H9 (cell line): ENCODE measurements around the gene HTR7. TPM values are rescaled to one million over a fixed set of nuclear protein-coding genes. Genes with fewer than 3 reads are reported as not detected.

Experiments
- DNase-seq: peaks from one replicate; pipeline ENCODE4 v3.0.0-alpha.2; 2017
- H2AFZ ChIP-seq: one replicate; pipeline ENCODE4 v1.6.1; 2013; ENCODE audit warnings: mild to moderate bottlenecking, low read length, control low read depth, moderate library complexity
- H2AK5ac ChIP-seq: 2 replicates; pipeline ENCODE4 v1.6.1; 2013; ENCODE audit warnings: low read length, control low read depth, mixed read lengths; ENCODE audit not compliant: insufficient read length
- H2BK120ac ChIP-seq: one replicate; pipeline ENCODE4 v1.6.1; 2013; ENCODE audit warnings: low read depth, mild to moderate bottlenecking, low read length, control low read depth, inconsistent platforms; ENCODE audit not compliant: poor library complexity, severe bottlenecking
- H2BK12ac ChIP-seq: 2 replicates; pipeline ENCODE4 v1.6.1; 2013; ENCODE audit warnings: low read length, control low read depth, mixed read lengths, low read depth; ENCODE audit not compliant: insufficient read length
- H2BK15ac ChIP-seq: 2 replicates; pipeline ENCODE4 v1.6.1; 2013; ENCODE audit warnings: low read depth, low read length, control low read depth
- H2BK20ac ChIP-seq: one replicate; pipeline ENCODE4 v1.6.1; 2013; ENCODE audit warnings: low read depth, mild to moderate bottlenecking, low read length, control low read depth, inconsistent platforms; ENCODE audit not compliant: poor library complexity, severe bottlenecking
- H2BK5ac ChIP-seq: 2 replicates; pipeline ENCODE4 v1.6.1; 2013; ENCODE audit warnings: low read length, control low read depth, mixed read lengths; ENCODE audit not compliant: insufficient read length
- H3K14ac ChIP-seq: 2 replicates; pipeline ENCODE4 v1.6.1; 2013; ENCODE audit warnings: low read length, control low read depth; ENCODE audit not compliant: insufficient read depth
- H3K18ac ChIP-seq: 2 replicates; pipeline ENCODE4 v1.6.1; 2013; ENCODE audit warnings: low read depth, mild to moderate bottlenecking, mixed read lengths, low read length, control low read depth; ENCODE audit not compliant: insufficient read length
- H3K23ac ChIP-seq: 2 replicates; pipeline ENCODE4 v1.6.1; 2013; ENCODE audit warnings: low read length, control low read depth, mixed read lengths, low read depth; ENCODE audit not compliant: insufficient read length
- H3K23me2 ChIP-seq: 2 replicates; pipeline ENCODE4 v1.6.1; 2013; ENCODE audit warnings: low read depth, mild to moderate bottlenecking, mixed read lengths, low read length, control low read depth; ENCODE audit not compliant: insufficient read length, poor library complexity, severe bottlenecking
- H3K27ac ChIP-seq: 2 replicates; pipeline ENCODE4 v1.5.1; 2013; ENCODE audit warnings: low read length, control low read depth, mixed read lengths, low read depth; ENCODE audit not compliant: insufficient read length
- H3K27me3 ChIP-seq: 2 replicates; pipeline ENCODE4 v1.6.1; 2013; ENCODE audit warnings: low read length, control low read depth, inconsistent platforms; ENCODE audit not compliant: insufficient read depth
- H3K4ac ChIP-seq: 2 replicates; pipeline ENCODE4 v1.6.1; 2013; ENCODE audit warnings: low read depth, mild to moderate bottlenecking, control low read depth, inconsistent platforms, low read length, moderate library complexity
- H3K4me1 ChIP-seq: 2 replicates; pipeline ENCODE4 v1.6.1; 2013; ENCODE audit warnings: low read length, control low read depth, inconsistent platforms; ENCODE audit not compliant: insufficient read depth
- H3K4me2 ChIP-seq: 2 replicates; pipeline ENCODE4 v1.6.1; 2013; ENCODE audit warnings: low read length, control low read depth, mixed read lengths; ENCODE audit not compliant: insufficient read length, insufficient read depth
- H3K56ac ChIP-seq: 2 replicates; pipeline ENCODE4 v1.6.1; 2013; ENCODE audit warnings: low read depth, mild to moderate bottlenecking, mixed read lengths, low read length, control low read depth; ENCODE audit not compliant: insufficient read length
- H3K79me1 ChIP-seq: 2 replicates; pipeline ENCODE4 v1.6.1; 2013; ENCODE audit warnings: low read depth, mild to moderate bottlenecking, moderate library complexity, low read length, control low read depth, inconsistent platforms; ENCODE audit not compliant: insufficient read depth, poor library complexity, severe bottlenecking
- H3K79me2 ChIP-seq: 2 replicates; pipeline ENCODE4 v1.6.1; 2013; ENCODE audit warnings: low read length, control low read depth, inconsistent platforms; ENCODE audit not compliant: insufficient read depth
- H3K9ac ChIP-seq: 2 replicates; pipeline ENCODE4 v1.6.1; 2013; ENCODE audit warnings: low read length, control low read depth, mixed read lengths; ENCODE audit not compliant: insufficient read length; ENCODE audit errors: extremely low read depth
- H3K9me3 ChIP-seq: one replicate; pipeline ENCODE4 v1.6.1; 2013; ENCODE audit warnings: low read depth, low read length, inconsistent platforms; ENCODE audit not compliant: control insufficient read depth
- H3T11ph ChIP-seq: one replicate; pipeline ENCODE4 v1.6.1; 2013; ENCODE audit warnings: mild to moderate bottlenecking, low read length, control low read depth, inconsistent platforms
- H4K20me1 ChIP-seq: one replicate; pipeline ENCODE4 v1.6.1; 2013; ENCODE audit not compliant: control insufficient read depth, insufficient read length, insufficient read depth
- H4K5ac ChIP-seq: 2 replicates; pipeline ENCODE4 v1.6.1; 2013; ENCODE audit warnings: low read depth, mild to moderate bottlenecking, mixed read lengths, low read length, control low read depth; ENCODE audit not compliant: insufficient read length
- H4K8ac ChIP-seq: replicated peaks from 2 replicates; pipeline ENCODE4 v1.6.1; 2013; ENCODE audit warnings: low read length, control low read depth, mixed read lengths, low read depth; ENCODE audit not compliant: insufficient read length
- H4K91ac ChIP-seq: 2 replicates; pipeline ENCODE4 v1.6.1; 2013; ENCODE audit warnings: low read depth, mild to moderate bottlenecking, moderate library complexity, mixed read lengths, low read length, control low read depth; ENCODE audit not compliant: insufficient read length
- H3K27ac Mint-ChIP-seq, 3 experiments: 2 replicates in 2 of 3; 3 replicates in 1 of 3; pipeline ENCODE4 v1.8.0; 2020 to 2021; ENCODE audit warnings: mixed read lengths in 3 of 3, mild to moderate bottlenecking in 1 of 3, moderate library complexity in 1 of 3
- H3K27me3 Mint-ChIP-seq: 2 replicates; pipeline ENCODE4 v1.8.0; 2021; ENCODE audit warnings: low read depth, mild to moderate bottlenecking, moderate library complexity, mixed read lengths
- H3K36me3 Mint-ChIP-seq, 3 experiments: 2 replicates in 2 of 3; 3 replicates in 1 of 3; pipeline ENCODE4 v1.8.0; 2020 to 2021; ENCODE audit warnings: low read depth in 3 of 3, mixed read lengths in 3 of 3; ENCODE audit not compliant: insufficient read depth in 1 of 3
- H3K4me1 Mint-ChIP-seq, 2 experiments: 2 replicates each; pipeline ENCODE4 v1.8.0; 2020; ENCODE audit warnings: mixed read lengths in 2 of 2
- H3K4me3 Mint-ChIP-seq, 2 experiments: 2 replicates in 1 of 2; 3 replicates in 1 of 2; pipeline ENCODE4 v1.8.0; 2020 to 2021; ENCODE audit warnings: mild to moderate bottlenecking in 2 of 2, mixed read lengths in 2 of 2, moderate library complexity in 1 of 2
- H3K9me3 Mint-ChIP-seq, 2 experiments: 2 replicates in 1 of 2; 3 replicates in 1 of 2; pipeline ENCODE4 v1.8.0; 2020; ENCODE audit warnings: mild to moderate bottlenecking in 2 of 2, mixed read lengths in 2 of 2, moderate library complexity in 1 of 2
- WGBS: extraction: QIAGEN DNeasy Blood & Tissue Kit; methylation state at CpG from one replicate; pipeline ENCODE4 v1.1.7; 2013; ENCODE audit warnings: missing lambda C conversion rate, low lambda C conversion rate, mixed read lengths; ENCODE audit not compliant: insufficient read length; ENCODE audit errors: extremely low coverage; 5-methylcytosine and 5-hydroxymethylcytosine counted together
- total RNA-seq: library from RNA; stranded (reverse); gene quantifications from 2 replicates; pipeline ENCODE4 v1.2.1, GENCODE V29; 2021
- TF ChIP-seq, protein P1 (sequence below): fragments of 200-600 bp; sonication (generic); conservative IDR thresholded peaks from 3 replicates; pipeline ENCODE4 v1.8.0; 2021; ENCODE audit warnings: antibody characterized with exemption, mild to moderate bottlenecking

Gene HTR7
- total RNA-seq, 1 experiment from 2014 or later: 21.3 TPM

GRCh38 chr10:90777621-90778020, 80.2 kb downstream of the HTR7 start:
- H4K8ac ChIP-seq: no peak overlapping the region
- no peak overlapping the region for H4K5ac ChIP-seq
- Mint-ChIP-seq H3K27ac (no peak overlapping the region; a peak in 1 of 7 replicates), H3K36me3 (no peaks in the 10 kb centered on the region), H3K27me3 (no peaks in the 10 kb centered on the region; the same call in 1 of the 2 replicates), H3K9me3 (no peaks in the 10 kb centered on the region), H3K4me3 (no peak overlapping the region), H3K4me1 (peaks cover 7 to 32% of the 10 kb centered on the region in 2 experiments)
- H4K91ac ChIP-seq: no peak overlapping the region
- no peak overlapping the region for H2AFZ ChIP-seq
- no CpG with 5 or more reads among the region's 1 CpG for WGBS
- H3K4me1 ChIP-seq: no peaks in the 10 kb centered on the region
- no peak overlapping the region for H3K4me2 ChIP-seq
- H3K23ac ChIP-seq: no peak overlapping the region
- no peaks in the 10 kb centered on the region for H3K9me3 ChIP-seq
- DNase-seq: no peak
- H2AK5ac ChIP-seq: no peak overlapping the region
- H4K20me1 ChIP-seq: no peaks in the 10 kb centered on the region
- TF ChIP-seq, protein P1, sequence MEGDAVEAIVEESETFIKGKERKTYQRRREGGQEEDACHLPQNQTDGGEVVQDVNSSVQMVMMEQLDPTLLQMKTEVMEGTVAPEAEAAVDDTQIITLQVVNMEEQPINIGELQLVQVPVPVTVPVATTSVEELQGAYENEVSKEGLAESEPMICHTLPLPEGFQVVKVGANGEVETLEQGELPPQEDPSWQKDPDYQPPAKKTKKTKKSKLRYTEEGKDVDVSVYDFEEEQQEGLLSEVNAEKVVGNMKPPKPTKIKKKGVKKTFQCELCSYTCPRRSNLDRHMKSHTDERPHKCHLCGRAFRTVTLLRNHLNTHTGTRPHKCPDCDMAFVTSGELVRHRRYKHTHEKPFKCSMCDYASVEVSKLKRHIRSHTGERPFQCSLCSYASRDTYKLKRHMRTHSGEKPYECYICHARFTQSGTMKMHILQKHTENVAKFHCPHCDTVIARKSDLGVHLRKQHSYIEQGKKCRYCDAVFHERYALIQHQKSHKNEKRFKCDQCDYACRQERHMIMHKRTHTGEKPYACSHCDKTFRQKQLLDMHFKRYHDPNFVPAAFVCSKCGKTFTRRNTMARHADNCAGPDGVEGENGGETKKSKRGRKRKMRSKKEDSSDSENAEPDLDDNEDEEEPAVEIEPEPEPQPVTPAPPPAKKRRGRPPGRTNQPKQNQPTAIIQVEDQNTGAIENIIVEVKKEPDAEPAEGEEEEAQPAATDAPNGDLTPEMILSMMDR: no peak
- H3K14ac ChIP-seq: no peak overlapping the region
- H3K27me3 ChIP-seq: no peaks in the 10 kb centered on the region
- no peak overlapping the region for H3K18ac ChIP-seq
- H2BK5ac ChIP-seq: no peak overlapping the region
- no peak overlapping the region for H2BK120ac ChIP-seq
- no peak overlapping the region for H3K27ac ChIP-seq
- no peak overlapping the region for H2BK15ac ChIP-seq
- no peak overlapping the region for H3K9ac ChIP-seq
- H3K56ac ChIP-seq: no peak overlapping the region
- no peaks in the 10 kb centered on the region for H3K79me2 ChIP-seq
- no peaks in the 10 kb centered on the region for H3K23me2 ChIP-seq
- no peak overlapping the region for H3T11ph ChIP-seq
- H2BK20ac ChIP-seq: no peak overlapping the region
- H2BK12ac ChIP-seq: no peak overlapping the region
- no peak overlapping the region for H3K4ac ChIP-seq
- peaks cover 3% of the 10 kb centered on the region for H3K79me1 ChIP-seq
